ENCODE measurements around the gene LCE5A. TPM values are rescaled to one million over a fixed set of nuclear protein-coding genes. Genes with fewer than 3 reads are reported as not detected.
"Not testable (repeated sequence)": the region's sequence is repeated elsewhere in the genome, so short reads cannot be mapped to it uniquely, and the experiment has no call there.

Gene LCE5A
- total RNA-seq, 1 donor from 2014 or later = not detected

- ATAC-seq = no peak
- Histone ChIP-seq H3K4me3 (no peak overlapping the region), H3K4me1 (no peaks in the 10 kb centered on the region), H3K27ac (no peak overlapping the region), H3K9me3 (no peaks in the 10 kb centered on the region), H3K36me3 (no peaks in the 10 kb centered on the region), H3K27me3 (ENCODE audit: low read depth) (no peaks in the 10 kb centered on the region)
- intact Hi-C loops (cut with DNase I) = no loop called here
- TF ChIP-seq CTCF (IDR thresholded peaks at IDR 0.05) = no peak
- DNase-seq = no peak
These were observed 36.1 kb downstream of the LCE5A start for GRCh38 chr1:152546704-152547103.

- intact Hi-C loops (cut with DNase I); H3K9me3 ChIP-seq; DNase-seq; H3K4me1 ChIP-seq; H3K4me3 ChIP-seq; H3K27ac ChIP-seq; H3K27me3 ChIP-seq (ENCODE audit: low read depth); ATAC-seq; H3K36me3 ChIP-seq: not testable (repeated sequence)
These were observed 37.8 kb downstream of the LCE5A start for GRCh38 chr1:152548358-152548757.

Other genes with a start within 250 kb of the LCE5A start
- gene FLG, start 185.6 kb upstream of the LCE5A start, total RNA-seq = not detected
- gene FLG2, start 150.8 kb upstream of the LCE5A start, total RNA-seq = not detected
- gene CRNN, start 96.5 kb upstream of the LCE5A start, total RNA-seq = not detected
- gene CRCT1, start 3.7 kb downstream of the LCE5A start, total RNA-seq = not detected
- not detected for gene LCE3E, start 56.0 kb downstream of the LCE5A start, total RNA-seq
- not detected for gene LCE3D, start 69.7 kb downstream of the LCE5A start, total RNA-seq
- not detected for gene LCE3C, start 89.4 kb downstream of the LCE5A start, total RNA-seq
- not detected for gene LCE3B, start 103.0 kb downstream of the LCE5A start, total RNA-seq
- gene LCE3A, start 112.3 kb downstream of the LCE5A start, total RNA-seq = not detected
- gene LCE2D, start 152.6 kb downstream of the LCE5A start, total RNA-seq = not detected
- gene LCE2C, start 164.5 kb downstream of the LCE5A start, total RNA-seq = not detected
- gene LCE2B, start 175.3 kb downstream of the LCE5A start, total RNA-seq = not detected
- not detected for gene LCE2A, start 187.5 kb downstream of the LCE5A start, total RNA-seq
- not detected for gene LCE4A, start 197.4 kb downstream of the LCE5A start, total RNA-seq
- gene KPRP, start 247.2 kb downstream of the LCE5A start, total RNA-seq = not detected